ENCODE measurements around the gene BNIP5.
A peak's percentile ranks its signal among the peaks of the same experiment; 100 is the strongest.

The BNIP5 gene

DNA sequence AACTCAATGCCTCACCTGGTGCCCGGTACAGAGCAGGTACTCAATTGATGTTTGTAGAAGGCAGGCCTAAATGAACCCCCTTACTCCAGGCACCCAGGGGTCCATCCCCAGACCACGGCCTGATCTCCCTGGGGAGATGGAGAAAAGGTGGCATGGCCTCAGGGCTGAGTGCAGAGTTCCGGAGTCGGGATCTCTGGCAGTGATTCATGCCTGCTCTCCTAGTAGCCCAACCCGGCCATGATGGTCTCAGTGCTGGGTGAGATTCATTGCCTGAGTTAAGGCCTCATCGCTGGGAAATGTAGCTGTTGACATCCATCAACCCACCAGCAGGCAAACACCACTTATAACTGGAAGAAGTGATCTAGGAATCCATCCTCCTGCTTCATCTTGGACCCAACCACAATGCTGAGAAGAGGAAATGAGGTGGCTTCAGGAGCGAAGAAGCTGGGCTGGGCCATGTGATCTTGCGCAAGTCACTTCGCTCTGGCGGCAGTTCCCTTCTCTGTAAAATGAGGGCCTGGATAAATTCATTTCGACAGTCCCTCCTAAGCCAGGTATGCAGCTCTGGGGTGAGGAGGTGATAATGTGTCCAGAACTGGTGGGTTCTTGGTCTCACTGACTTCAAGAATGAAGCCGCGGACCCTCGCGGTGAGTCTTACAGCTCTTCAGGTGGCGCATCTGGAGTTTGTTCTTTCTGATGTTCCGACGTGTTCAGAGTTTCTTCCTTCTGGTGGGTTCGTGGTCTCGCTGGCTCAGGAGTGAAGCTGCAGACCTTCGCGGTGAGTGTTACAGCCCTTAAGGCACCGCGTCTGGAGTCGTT is 26.1 kb upstream of the BNIP5 start:
- Histone ChIP-seq H3K9me3 (no peaks in the 10 kb centered on the region), H3K4me1 (peaks cover 4% of the 10 kb centered on the region), H3K27me3 (no peaks in the 10 kb centered on the region), H3K36me3 (no peaks in the 10 kb centered on the region), H3K4me3 (ENCODE audit: low read depth, low read length) (no peak overlapping the region)
- TF ChIP-seq, protein P1, sequence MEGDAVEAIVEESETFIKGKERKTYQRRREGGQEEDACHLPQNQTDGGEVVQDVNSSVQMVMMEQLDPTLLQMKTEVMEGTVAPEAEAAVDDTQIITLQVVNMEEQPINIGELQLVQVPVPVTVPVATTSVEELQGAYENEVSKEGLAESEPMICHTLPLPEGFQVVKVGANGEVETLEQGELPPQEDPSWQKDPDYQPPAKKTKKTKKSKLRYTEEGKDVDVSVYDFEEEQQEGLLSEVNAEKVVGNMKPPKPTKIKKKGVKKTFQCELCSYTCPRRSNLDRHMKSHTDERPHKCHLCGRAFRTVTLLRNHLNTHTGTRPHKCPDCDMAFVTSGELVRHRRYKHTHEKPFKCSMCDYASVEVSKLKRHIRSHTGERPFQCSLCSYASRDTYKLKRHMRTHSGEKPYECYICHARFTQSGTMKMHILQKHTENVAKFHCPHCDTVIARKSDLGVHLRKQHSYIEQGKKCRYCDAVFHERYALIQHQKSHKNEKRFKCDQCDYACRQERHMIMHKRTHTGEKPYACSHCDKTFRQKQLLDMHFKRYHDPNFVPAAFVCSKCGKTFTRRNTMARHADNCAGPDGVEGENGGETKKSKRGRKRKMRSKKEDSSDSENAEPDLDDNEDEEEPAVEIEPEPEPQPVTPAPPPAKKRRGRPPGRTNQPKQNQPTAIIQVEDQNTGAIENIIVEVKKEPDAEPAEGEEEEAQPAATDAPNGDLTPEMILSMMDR (IDR thresholded peaks at IDR 0.05; ENCODE audit: low read depth, low read length): no peak
- no peak for DNase-seq

DNA sequence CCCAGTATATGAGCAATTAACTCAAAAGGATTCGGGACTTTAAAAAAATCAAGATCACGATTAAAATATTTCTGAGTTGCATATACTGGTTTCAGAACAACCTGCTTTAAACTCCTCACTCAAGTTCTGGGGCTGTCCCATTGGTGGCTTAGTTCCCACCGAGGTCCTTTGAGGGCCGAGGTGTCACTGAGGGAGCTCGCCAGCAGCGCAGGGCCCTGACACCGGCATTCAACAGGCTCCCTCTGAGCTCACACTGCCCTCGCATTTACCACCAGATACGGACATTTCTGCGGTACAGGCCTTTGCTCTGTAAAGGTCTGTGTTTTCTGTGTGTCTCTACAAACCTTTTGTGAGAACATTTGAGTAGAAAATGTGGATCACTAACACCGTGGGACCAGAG is 24.4 kb upstream of the BNIP5 start:
- Histone ChIP-seq H3K4me3 (ENCODE audit: low read depth, low read length) (no peak overlapping the region), H3K36me3 (no peaks in the 10 kb centered on the region), H3K27me3 (no peaks in the 10 kb centered on the region), H3K9me3 (no peaks in the 10 kb centered on the region), H3K4me1 (peaks cover 4% of the 10 kb centered on the region)
- DNase-seq: no peak
- TF ChIP-seq, protein P1 (IDR thresholded peaks at IDR 0.05; ENCODE audit: low read depth, low read length): no peak

- TF ChIP-seq, protein P1 (IDR thresholded peaks at IDR 0.05; ENCODE audit: low read depth, low read length): peak; percentile 88
- no peaks in the 10 kb centered on the region for H3K36me3 ChIP-seq
- peaks cover 4% of the 10 kb centered on the region for H3K4me1 ChIP-seq
- H3K9me3 ChIP-seq: no peaks in the 10 kb centered on the region
- peak; percentile 85 for DNase-seq
- no peaks in the 10 kb centered on the region for H3K27me3 ChIP-seq
- peak overlapping the region; percentile 26; the same call in 1 of the 2 replicates for H3K4me3 ChIP-seq (ENCODE audit: low read depth, low read length)
Observed at GRCh38 chr6:36360241-36361054, 23.8 kb upstream of the BNIP5 start.

DNA sequence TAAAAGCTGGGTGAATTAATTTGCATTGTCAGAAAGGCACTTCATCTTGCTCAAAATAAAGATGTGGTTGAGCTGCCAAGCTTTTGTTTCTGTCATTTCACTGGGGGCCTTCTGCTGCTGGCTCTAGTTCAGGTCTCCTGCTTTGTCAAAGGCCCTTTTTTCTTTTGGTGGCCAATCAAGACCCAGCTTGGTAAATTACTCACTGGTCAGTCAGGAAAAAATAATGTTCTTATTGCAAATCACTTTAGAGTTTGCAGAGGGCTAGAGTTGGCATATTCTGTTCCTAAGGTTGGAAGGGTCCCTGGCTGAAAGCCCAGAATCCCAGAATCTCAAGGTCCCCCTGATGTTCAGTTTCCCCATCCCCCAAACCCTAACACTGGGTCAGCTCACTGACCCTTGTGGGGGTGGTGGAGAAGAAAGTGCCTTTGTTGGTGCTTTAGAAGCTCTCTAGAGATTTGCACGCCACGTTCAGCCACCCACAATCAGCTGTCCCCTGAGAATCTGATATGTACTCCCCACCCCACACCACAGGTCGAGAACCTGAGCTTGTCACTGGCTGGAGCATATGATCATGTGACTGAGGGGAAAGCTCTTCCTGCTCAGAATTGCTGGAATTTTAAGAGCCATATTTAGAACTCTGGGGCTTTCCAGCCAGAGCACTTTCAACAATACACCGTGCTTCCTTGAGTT is 21.7 kb upstream of the BNIP5 start:
- no peaks in the 10 kb centered on the region for H3K9me3 ChIP-seq
- no peaks in the 10 kb centered on the region for H3K36me3 ChIP-seq
- H3K4me3 ChIP-seq (ENCODE audit: low read depth, low read length): no peak overlapping the region
- peaks cover 4% of the 10 kb centered on the region for H3K4me1 ChIP-seq
- TF ChIP-seq, protein P1 (IDR thresholded peaks at IDR 0.05; ENCODE audit: low read depth, low read length): no peak
- no peak for DNase-seq
- no peaks in the 10 kb centered on the region for H3K27me3 ChIP-seq

- no peak for DNase-seq
- Histone ChIP-seq H3K9me3 (no peaks in the 10 kb centered on the region), H3K4me3 (ENCODE audit: low read depth, low read length) (no peak overlapping the region), H3K36me3 (no peaks in the 10 kb centered on the region), H3K27me3 (no peaks in the 10 kb centered on the region), H3K4me1 (peaks cover 4% of the 10 kb centered on the region)
- TF ChIP-seq, protein P1 (IDR thresholded peaks at IDR 0.05; ENCODE audit: low read depth, low read length): no peak
Observed at GRCh38 chr6:36357872-36358225, 21.2 kb upstream of the BNIP5 start.
